T-helper 2 cell treated with Interferon-gamma antibody and Interleukin-4, amounts not matched to agents 5 μg/mL and 100 μg/mL, for 36 hours (primary cell): ENCODE data around the gene TMA7B.

ENCODE experiments used
- DNase-seq: peaks from one replicate; pipeline ENCODE4 v3.0.0; 2021; ENCODE audit warnings: low spot score
- H3K27ac Mint-ChIP-seq: one replicate; pipeline ENCODE4 v1.8.0; 2021; ENCODE audit warnings: mild to moderate bottlenecking, mixed read lengths
- H3K27me3 Mint-ChIP-seq: one replicate; pipeline ENCODE4 v1.8.0; 2021; ENCODE audit warnings: low read depth, mixed read lengths
- H3K36me3 Mint-ChIP-seq: one replicate; pipeline ENCODE4 v1.8.0; 2021; ENCODE audit warnings: low read depth, mixed read lengths
- H3K4me1 Mint-ChIP-seq: one replicate; pipeline ENCODE4 v1.8.0; 2021; ENCODE audit warnings: low read depth, mixed read lengths
- H3K4me3 Mint-ChIP-seq: one replicate; pipeline ENCODE4 v1.8.0; 2022; ENCODE audit warnings: mild to moderate bottlenecking, moderate library complexity, mixed read lengths
- H3K9me3 Mint-ChIP-seq: one replicate; pipeline ENCODE4 v1.8.0; 2021; ENCODE audit warnings: mixed read lengths

Gene TMA7B

DNA sequence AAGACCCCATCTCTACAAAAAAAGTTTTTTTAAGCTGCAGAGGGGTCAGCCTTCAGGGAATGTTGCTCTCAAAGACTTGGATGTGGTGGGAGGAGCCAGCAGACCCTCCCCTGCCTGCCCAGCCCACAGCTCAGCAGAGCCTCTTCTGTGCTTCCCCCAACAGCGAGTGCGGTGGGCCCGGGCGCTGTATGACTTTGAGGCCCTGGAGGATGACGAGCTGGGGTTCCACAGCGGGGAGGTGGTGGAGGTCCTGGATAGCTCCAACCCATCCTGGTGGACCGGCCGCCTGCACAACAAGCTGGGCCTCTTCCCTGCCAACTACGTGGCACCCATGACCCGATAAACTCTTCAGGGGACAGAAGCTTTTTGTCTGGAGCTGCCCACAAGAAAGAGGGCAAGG, 10.5 kb downstream of the TMA7B start:
- Mint-ChIP-seq H3K27me3 (no peaks in the 10 kb centered on the region), H3K4me3 (no peak overlapping the region), H3K27ac (no peak overlapping the region), H3K9me3 (no peaks in the 10 kb centered on the region), H3K4me1 (peaks cover 2% of the 10 kb centered on the region), H3K36me3 (peaks cover 79% of the 10 kb centered on the region)
- DNase-seq: no peak

DNA sequence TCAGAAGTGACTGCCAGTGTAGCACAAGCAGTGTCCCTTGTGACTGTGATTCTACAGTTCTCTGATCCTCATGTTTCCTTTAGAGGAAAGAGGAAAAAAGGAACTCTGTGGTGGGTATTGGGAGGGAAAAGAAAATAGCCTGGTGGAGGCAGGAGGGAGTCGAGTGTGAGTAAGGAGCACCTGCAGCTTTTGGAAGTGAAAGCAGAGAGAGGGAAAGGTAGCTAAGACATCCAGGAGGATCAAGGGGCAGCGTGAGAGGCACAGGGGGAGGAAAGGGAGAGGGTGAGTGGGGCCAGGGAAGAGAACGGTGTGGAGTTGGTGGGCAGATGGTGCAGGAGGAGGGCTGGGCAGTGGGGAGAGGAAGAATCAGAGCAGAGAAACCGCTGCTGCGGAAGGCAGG, 12.4 kb downstream of the TMA7B start:
- peaks cover 77% of the 10 kb centered on the region for H3K36me3 Mint-ChIP-seq
- peak overlapping the region; percentile 56 for H3K27ac Mint-ChIP-seq
- H3K4me1 Mint-ChIP-seq: no peaks in the 10 kb centered on the region
- H3K4me3 Mint-ChIP-seq: no peak overlapping the region
- H3K27me3 Mint-ChIP-seq: no peaks in the 10 kb centered on the region
- no peak for DNase-seq
- no peaks in the 10 kb centered on the region for H3K9me3 Mint-ChIP-seq

DNA sequence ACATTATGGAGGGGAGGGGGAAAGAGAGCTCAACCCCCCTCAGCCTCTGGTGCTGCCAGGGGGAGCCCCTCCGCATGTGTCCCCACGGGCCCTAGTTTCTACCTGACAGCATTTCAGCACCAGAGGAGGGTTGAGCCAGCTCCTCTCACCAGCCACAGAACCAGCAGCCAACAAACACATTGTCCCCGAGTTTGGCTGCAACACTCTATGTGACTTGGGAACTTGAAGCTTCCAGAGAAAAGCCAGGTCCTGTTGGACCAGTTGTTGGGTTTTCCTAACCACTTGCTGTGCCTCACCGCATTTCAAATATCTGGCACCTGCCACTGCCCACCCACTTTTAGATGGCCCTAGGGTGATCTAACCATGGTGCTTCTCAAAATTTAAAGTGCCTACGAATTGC, 13.5 kb downstream of the TMA7B start:
- Mint-ChIP-seq H3K4me1 (no peaks in the 10 kb centered on the region), H3K36me3 (peaks cover 76% of the 10 kb centered on the region), H3K27ac (no peak overlapping the region), H3K9me3 (no peaks in the 10 kb centered on the region), H3K4me3 (no peak overlapping the region), H3K27me3 (no peaks in the 10 kb centered on the region)
- DNase-seq: no peak

DNA sequence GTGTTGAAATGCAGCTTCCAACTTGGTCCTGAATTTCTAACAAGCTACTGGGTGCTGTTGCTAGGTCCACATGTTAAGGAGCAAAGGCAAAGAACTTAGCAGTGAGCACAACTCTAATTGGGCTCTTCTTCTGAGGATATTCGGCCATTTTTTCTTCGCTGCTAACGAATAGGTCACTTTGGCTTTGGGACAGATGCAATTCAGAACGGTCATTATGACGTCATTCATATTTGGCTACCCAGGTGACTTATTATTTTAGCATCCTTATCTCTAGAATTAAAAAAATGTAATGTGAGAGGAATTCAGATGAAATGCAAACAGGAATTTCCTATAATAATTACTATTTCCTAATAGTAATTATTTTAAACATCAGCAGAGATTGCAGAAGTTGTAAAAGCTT, 13.9 kb downstream of the TMA7B start:
- H3K9me3 Mint-ChIP-seq: no peaks in the 10 kb centered on the region
- no peak for DNase-seq
- H3K4me1 Mint-ChIP-seq: no peaks in the 10 kb centered on the region
- no peak overlapping the region for H3K4me3 Mint-ChIP-seq
- H3K36me3 Mint-ChIP-seq: peaks cover 72% of the 10 kb centered on the region
- no peaks in the 10 kb centered on the region for H3K27me3 Mint-ChIP-seq
- no peak overlapping the region for H3K27ac Mint-ChIP-seq

DNA sequence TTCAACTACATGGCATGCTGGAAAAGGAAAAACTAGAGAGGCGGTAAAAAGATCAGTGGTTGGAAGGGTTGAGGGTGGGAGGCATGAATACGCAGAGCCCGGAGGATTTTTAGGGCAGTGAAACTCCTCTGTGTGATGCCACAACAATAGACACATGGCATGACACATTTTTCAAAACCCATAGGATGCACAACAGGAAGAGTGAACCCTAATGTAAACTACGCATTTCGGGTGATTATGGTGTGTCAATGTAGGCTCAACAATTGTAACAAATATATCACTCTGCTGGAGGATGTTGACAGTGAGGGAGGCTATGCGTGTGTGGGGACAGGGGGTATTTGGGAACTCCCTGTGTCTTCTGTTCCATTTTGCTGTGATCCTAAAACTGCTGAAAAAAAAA, 18.9 kb downstream of the TMA7B start:
- H3K4me3 Mint-ChIP-seq: no peak overlapping the region
- no peaks in the 10 kb centered on the region for H3K9me3 Mint-ChIP-seq
- DNase-seq: no peak
- no peak overlapping the region for H3K27ac Mint-ChIP-seq
- H3K27me3 Mint-ChIP-seq: no peaks in the 10 kb centered on the region
- peaks cover 7% of the 10 kb centered on the region for H3K4me1 Mint-ChIP-seq
- peaks cover 30% of the 10 kb centered on the region for H3K36me3 Mint-ChIP-seq

DNA sequence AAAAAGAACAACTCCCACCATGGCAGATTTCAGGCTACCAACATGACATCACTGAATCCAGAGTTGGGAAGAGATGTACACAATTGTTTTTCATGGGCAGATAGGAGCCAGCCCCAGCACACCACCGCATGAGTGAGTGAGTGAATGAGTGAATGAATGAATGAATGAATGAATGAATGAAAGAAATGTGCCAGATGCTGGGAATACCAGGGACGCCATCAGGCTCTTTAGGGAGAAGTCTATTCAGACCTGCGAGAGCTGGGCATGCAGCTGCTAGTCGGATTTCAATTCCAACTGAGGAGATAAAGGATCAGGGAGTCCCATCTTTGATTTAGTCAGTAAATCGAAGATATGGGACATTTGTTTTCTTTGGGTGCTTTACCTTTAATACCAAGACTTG, 19.3 kb downstream of the TMA7B start:
- Mint-ChIP-seq H3K9me3 (no peaks in the 10 kb centered on the region), H3K36me3 (peaks cover 31% of the 10 kb centered on the region), H3K4me3 (no peak overlapping the region), H3K4me1 (peaks cover 7% of the 10 kb centered on the region), H3K27me3 (no peaks in the 10 kb centered on the region), H3K27ac (peak overlapping the region; percentile 22)
- no peak for DNase-seq

DNA sequence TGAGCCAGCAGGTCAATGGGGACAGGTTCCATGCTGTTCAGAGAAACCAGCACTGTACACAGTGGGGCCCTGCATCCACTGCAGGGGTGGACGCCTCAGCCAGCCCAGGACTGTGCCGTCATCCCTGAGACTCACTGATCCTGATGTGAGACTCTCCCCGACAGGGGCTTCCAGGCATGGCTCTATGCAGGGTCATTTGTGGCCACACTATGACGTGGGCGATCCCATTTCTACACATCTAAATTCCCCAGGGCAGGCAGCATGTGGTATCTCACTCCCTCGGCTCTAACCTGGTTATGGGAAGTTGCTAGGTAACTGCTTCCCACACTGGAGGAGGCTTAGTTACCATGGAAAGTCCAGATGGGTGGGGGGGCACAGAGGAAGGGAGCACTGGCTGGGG, 20.4 kb downstream of the TMA7B start:
- Mint-ChIP-seq H3K27me3 (no peaks in the 10 kb centered on the region), H3K27ac (no peak overlapping the region), H3K4me3 (no peak overlapping the region), H3K9me3 (no peaks in the 10 kb centered on the region), H3K4me1 (peaks cover 9% of the 10 kb centered on the region), H3K36me3 (peaks cover 23% of the 10 kb centered on the region)
- DNase-seq: no peak

DNA sequence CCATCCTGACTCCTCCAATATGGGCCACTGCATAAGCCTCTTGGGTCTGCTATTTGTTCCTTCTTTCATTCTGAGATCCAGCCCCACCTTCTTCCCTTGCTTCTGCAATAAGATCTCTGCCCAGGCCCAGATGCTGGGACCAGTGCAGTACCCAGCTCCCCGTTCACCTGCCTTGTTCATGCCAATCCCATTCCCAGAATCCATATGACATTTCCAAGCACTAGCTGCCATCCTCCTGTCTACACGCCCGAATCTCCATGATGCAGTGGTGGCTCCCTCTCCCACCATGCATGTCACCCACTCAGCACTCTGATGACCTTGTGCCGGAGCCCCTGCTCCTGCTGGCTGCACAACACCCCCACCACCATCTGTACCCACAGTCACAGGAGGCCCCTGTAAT, 23.1 kb downstream of the TMA7B start:
- peaks cover 15% of the 10 kb centered on the region for H3K4me1 Mint-ChIP-seq
- peak overlapping the region; percentile 6 for H3K27ac Mint-ChIP-seq
- peaks cover 2% of the 10 kb centered on the region for H3K36me3 Mint-ChIP-seq
- no peak overlapping the region for H3K4me3 Mint-ChIP-seq
- no peaks in the 10 kb centered on the region for H3K9me3 Mint-ChIP-seq
- H3K27me3 Mint-ChIP-seq: no peaks in the 10 kb centered on the region
- DNase-seq: no peak

DNA sequence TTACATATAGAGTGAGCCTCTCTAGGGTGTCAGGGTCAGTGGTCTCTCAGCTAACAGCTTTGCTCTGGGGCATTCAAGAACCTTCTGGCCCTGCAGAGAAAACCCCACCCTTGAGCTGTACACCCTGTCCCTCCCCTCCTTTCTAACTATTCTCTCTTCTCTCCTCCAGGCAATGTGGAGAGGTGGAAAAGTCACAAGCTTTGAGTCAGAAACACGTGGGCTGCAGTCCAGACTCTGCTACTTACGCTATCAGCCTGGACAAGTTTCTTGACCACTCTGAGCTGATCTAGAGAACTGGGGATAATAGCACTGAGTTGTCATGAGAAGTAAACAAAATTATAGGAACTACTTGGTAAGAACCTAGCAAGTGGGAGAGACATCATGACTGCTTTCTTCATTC, 23.8 kb downstream of the TMA7B start:
- Mint-ChIP-seq H3K4me1 (peaks cover 18% of the 10 kb centered on the region), H3K27me3 (peaks cover 4% of the 10 kb centered on the region), H3K36me3 (peaks cover 2% of the 10 kb centered on the region), H3K9me3 (no peaks in the 10 kb centered on the region), H3K4me3 (no peak overlapping the region), H3K27ac (no peak overlapping the region)
- DNase-seq: no peak

DNA sequence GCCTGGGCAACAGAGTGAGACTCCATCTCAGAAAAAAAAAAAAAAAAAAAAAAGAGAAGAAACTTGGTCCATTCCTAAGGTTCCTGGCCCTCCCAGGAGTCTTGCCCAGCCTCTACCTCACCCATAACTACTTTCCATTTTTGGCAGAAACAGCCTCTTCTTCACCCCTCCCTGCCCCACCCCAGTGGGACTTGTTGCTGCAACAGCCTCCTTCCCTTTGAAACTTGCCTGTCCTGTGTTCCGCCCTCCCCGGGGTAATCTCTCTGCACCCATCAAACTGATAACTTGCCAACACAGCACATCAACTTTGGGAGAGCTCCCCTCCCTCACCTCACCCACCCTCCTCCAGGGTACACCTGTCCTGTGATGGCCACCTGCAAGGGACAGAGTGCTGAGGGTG, 24.5 kb downstream of the TMA7B start:
- Mint-ChIP-seq H3K27me3 (peaks cover 8% of the 10 kb centered on the region), H3K9me3 (no peaks in the 10 kb centered on the region), H3K27ac (no peak overlapping the region), H3K36me3 (peaks cover 2% of the 10 kb centered on the region), H3K4me3 (no peak overlapping the region), H3K4me1 (peaks cover 16% of the 10 kb centered on the region)
- DNase-seq: no peak

DNA sequence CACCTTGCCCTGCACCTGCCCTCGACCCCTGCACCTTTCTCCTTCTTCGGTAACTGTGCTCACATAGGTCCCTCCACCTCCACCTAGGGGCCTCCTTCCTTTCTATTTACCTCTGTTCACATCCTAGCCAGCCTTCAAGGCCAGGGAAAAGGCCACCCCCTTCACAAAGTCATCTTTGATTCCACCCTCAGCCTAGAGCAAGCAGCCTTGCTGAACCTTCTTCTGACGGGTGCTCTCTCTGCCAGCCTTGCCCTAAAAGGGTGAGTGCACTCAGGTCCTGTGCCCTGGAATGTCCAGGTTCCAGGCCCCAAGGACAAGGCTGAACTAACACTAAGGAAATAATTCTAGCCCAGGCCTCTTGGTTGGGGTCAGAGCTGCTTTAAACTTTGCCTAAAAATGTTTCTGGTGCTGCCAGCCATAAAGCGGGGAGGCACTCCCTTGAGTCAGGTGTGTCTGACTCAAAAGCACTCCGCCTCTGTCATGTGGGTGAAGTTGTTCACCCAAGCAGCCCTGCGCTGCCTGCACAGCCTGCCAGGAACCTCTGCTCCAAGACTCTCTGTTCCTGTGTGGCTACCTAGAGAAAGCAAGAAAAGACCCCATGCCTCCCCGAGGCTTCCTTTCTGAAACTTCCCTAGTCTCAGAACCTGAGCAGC, 25.3 kb downstream of the TMA7B start:
- H3K4me3 Mint-ChIP-seq: no peak overlapping the region
- no peaks in the 10 kb centered on the region for H3K9me3 Mint-ChIP-seq
- no peak overlapping the region for H3K27ac Mint-ChIP-seq
- no peak for DNase-seq
- H3K36me3 Mint-ChIP-seq: peaks cover 2% of the 10 kb centered on the region
- peaks cover 8% of the 10 kb centered on the region for H3K27me3 Mint-ChIP-seq
- H3K4me1 Mint-ChIP-seq: peaks cover 12% of the 10 kb centered on the region

DNA sequence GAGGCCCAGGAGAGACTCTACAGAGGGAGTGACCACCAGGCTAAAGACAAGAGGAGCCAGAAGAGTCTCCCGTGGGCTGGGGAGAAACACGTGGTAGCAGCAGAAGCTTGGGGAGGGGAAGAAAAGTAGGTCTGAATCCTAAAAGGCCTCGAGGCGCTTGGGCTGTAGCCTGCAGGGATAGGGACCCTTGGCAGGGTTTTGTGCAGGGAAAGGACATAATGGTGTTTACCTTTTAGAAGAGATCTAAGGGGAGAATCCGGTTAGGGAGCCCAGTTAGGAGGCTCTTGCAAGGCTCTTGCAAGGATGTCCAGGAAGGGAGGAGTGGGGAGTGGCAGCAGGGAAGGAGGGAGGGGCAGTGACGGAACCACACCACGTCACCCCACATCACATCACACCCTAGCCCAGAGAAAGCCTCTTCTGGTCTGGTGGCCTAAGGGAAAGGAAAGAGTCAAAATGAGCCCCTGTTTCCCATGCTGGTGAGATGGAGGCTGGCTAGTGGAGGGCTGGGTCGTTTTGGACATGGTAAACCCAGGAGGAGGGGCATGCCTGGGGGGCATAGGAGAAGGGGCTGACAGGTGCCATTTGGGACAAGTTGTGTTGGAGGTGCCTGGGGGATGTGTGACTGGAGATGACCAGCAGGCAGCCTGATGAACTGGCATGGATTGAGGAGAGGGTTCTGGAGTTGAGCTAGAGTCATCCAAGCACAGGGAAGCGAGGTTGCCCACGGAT, 28.4 kb downstream of the TMA7B start:
- Mint-ChIP-seq H3K9me3 (no peaks in the 10 kb centered on the region), H3K36me3 (peaks cover 2% of the 10 kb centered on the region), H3K27ac (no peak overlapping the region), H3K4me1 (peaks cover 12% of the 10 kb centered on the region), H3K4me3 (no peak overlapping the region), H3K27me3 (peaks cover 22% of the 10 kb centered on the region)
- DNase-seq: no peak

DNA sequence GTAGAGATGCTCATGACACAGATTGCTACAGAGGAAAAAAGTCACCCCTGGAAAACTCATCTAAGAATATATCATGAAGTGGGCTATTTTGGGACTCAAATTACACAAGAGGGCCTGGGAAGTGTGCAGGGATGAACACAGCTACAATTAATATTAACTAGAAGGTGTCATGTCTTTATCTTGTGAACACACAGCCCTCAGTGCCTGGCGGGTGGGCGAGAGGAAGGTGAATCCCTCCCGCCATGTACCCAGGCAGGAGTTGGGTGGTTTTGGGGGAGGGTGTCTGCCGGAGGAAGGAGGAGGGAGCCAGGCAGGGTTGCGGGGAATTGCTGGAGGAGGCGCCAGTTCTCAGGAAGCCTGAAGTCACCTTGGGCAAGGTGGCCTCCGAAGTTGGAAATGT, 29.4 kb downstream of the TMA7B start:
- H3K27me3 Mint-ChIP-seq: peaks cover 30% of the 10 kb centered on the region
- no peak overlapping the region for H3K4me3 Mint-ChIP-seq
- no peaks in the 10 kb centered on the region for H3K9me3 Mint-ChIP-seq
- no peak for DNase-seq
- peaks cover 1% of the 10 kb centered on the region for H3K36me3 Mint-ChIP-seq
- H3K4me1 Mint-ChIP-seq: peaks cover 17% of the 10 kb centered on the region
- H3K27ac Mint-ChIP-seq: no peak overlapping the region

DNA sequence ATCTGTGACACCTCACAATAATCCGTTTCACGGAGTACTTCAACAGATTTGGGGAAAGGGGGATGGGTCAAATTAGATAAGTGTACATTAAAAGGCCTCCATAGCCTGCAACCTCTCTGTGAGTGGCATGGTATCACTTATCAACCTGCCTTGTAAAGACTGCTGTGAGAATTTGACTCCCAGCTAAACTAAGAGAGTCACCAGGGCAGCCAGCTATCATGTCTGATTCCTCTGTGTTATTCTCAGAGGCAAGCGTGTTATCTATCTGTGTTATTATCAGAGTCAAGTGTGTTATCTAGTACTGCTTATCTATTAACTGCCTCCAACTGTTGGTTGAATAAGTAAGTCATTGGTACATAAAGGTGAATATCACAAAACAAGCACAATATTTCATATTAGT, 30.5 kb downstream of the TMA7B start:
- no peak for DNase-seq
- peaks cover 15% of the 10 kb centered on the region for H3K4me1 Mint-ChIP-seq
- H3K9me3 Mint-ChIP-seq: no peaks in the 10 kb centered on the region
- H3K36me3 Mint-ChIP-seq: peaks cover 1% of the 10 kb centered on the region
- peaks cover 30% of the 10 kb centered on the region for H3K27me3 Mint-ChIP-seq
- H3K4me3 Mint-ChIP-seq: no peak overlapping the region
- H3K27ac Mint-ChIP-seq: no peak overlapping the region
